BLaER1 (cell line): ENCODE data around the gene TUB.

Experiments
- H3K27ac ChIP-seq: shearing (Covaris generic); formaldehyde crosslinking; 2 replicates; pipeline ENCODE4 v1.8.1; 2022
- H3K27me3 ChIP-seq: shearing (Covaris generic); formaldehyde crosslinking; 2 replicates; pipeline ENCODE4 v1.8.1; 2022
- H3K36me3 ChIP-seq: shearing (Covaris generic); formaldehyde crosslinking; 2 replicates; pipeline ENCODE4 v1.8.1; 2022
- H3K4me1 ChIP-seq: shearing (Covaris generic); formaldehyde crosslinking; 2 replicates; pipeline ENCODE4 v1.8.1; 2022
- H3K4me2 ChIP-seq: shearing (Covaris generic); formaldehyde crosslinking; 2 replicates; pipeline ENCODE4 v1.8.1; 2022
- H3K4me3 ChIP-seq: shearing (Covaris generic); formaldehyde crosslinking; 2 replicates; pipeline ENCODE4 v1.8.1; 2022
- H3K9ac ChIP-seq: shearing (Covaris generic); formaldehyde crosslinking; 2 replicates; pipeline ENCODE4 v1.8.1; 2022
- H3K9me3 ChIP-seq: shearing (Covaris generic); formaldehyde crosslinking; 2 replicates; pipeline ENCODE4 v1.8.1; 2022
- H4K20me1 ChIP-seq: shearing (Covaris generic); formaldehyde crosslinking; 2 replicates; pipeline ENCODE4 v1.8.1; 2022
- Cebpa-rat ChIP-seq: shearing (Covaris generic); IDR thresholded peaks from 2 replicates; pipeline ENCODE4 v1.8.1; 2022

TUB gene

GRCh38 chr11:8103909-8104308 lies 22.9 kb downstream of the TUB start:
- Histone ChIP-seq H3K9me3 (no peaks in the 10 kb centered on the region), H4K20me1 (no peaks in the 10 kb centered on the region), H3K36me3 (peaks cover 44% of the 10 kb centered on the region), H3K4me2 (no peak overlapping the region), H3K4me3 (no peak overlapping the region), H3K4me1 (no peaks in the 10 kb centered on the region), H3K27ac (no peak overlapping the region), H3K9ac (no peak overlapping the region), H3K27me3 (no peaks in the 10 kb centered on the region)
- no peak for TF ChIP-seq Cebpa-rat

- H3K9ac ChIP-seq, result no peak overlapping the region
- peaks cover 34% of the 10 kb centered on the region for H3K36me3 ChIP-seq
- no peaks in the 10 kb centered on the region for H4K20me1 ChIP-seq
- H3K4me3 ChIP-seq, result no peak overlapping the region
- H3K9me3 ChIP-seq, result no peaks in the 10 kb centered on the region
- no peak for TF ChIP-seq Cebpa-rat
- no peak overlapping the region for H3K27ac ChIP-seq
- H3K4me1 ChIP-seq, result no peaks in the 10 kb centered on the region
- H3K4me2 ChIP-seq, result no peak overlapping the region
- no peaks in the 10 kb centered on the region for H3K27me3 ChIP-seq
Measured at GRCh38 chr11:8105133-8105532, 24.1 kb downstream of the TUB start.

GRCh38 chr11:8105666-8106065 lies 24.7 kb downstream of the TUB start:
- Histone ChIP-seq H4K20me1 (no peaks in the 10 kb centered on the region), H3K27ac (no peak overlapping the region), H3K9ac (no peak overlapping the region), H3K9me3 (no peaks in the 10 kb centered on the region), H3K4me1 (no peaks in the 10 kb centered on the region), H3K27me3 (no peaks in the 10 kb centered on the region), H3K4me3 (no peak overlapping the region), H3K4me2 (no peak overlapping the region), H3K36me3 (peaks cover 29% of the 10 kb centered on the region)
- TF ChIP-seq Cebpa-rat, result no peak

DNA sequence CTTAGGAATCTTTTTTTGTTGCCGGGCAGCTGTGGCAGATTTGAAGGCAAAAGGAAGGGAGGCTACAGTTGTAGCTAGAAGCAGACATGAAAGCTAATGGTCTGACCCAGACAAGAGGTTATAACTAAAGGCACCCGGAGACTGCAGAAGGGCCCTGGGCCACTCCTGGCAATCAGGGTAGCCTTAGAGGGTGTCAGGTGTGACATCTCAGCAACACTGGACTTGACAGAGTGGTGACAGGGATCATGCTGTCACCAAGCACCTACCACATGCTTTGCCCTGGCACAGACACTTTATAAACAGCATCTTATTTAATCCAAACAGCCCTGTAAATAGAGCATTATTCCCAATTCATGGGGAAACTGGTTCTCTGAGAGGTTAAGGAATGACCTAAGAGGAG lies 25.7 kb downstream of the TUB start:
- TF ChIP-seq Cebpa-rat, result no peak
- no peak overlapping the region for H3K27ac ChIP-seq
- peaks cover 19% of the 10 kb centered on the region; the same call in 1 of the 2 replicates for H3K36me3 ChIP-seq
- H3K9ac ChIP-seq, result no peak overlapping the region
- no peaks in the 10 kb centered on the region for H3K27me3 ChIP-seq
- no peaks in the 10 kb centered on the region for H3K4me1 ChIP-seq
- no peak overlapping the region for H3K4me3 ChIP-seq
- H3K9me3 ChIP-seq, result no peaks in the 10 kb centered on the region
- H3K4me2 ChIP-seq, result no peak overlapping the region
- H4K20me1 ChIP-seq, result no peaks in the 10 kb centered on the region

- Histone ChIP-seq H3K27me3 (no peaks in the 10 kb centered on the region), H4K20me1 (no peaks in the 10 kb centered on the region), H3K9ac (no peak overlapping the region)
Measured at GRCh38 chr11:8107642-8108041, 26.6 kb downstream of the TUB start.

GRCh38 chr11:8108421-8108820 lies 27.4 kb downstream of the TUB start:
- H3K9me3 ChIP-seq, result peaks cover 1% of the 10 kb centered on the region
- H3K4me3 ChIP-seq, result no peak overlapping the region
- H3K27ac ChIP-seq, result no peak overlapping the region
- no peaks in the 10 kb centered on the region for H3K27me3 ChIP-seq
- no peaks in the 10 kb centered on the region for H3K4me1 ChIP-seq
- peaks cover 7% of the 10 kb centered on the region; the same call in 1 of the 2 replicates for H3K36me3 ChIP-seq
- H3K9ac ChIP-seq, result no peak overlapping the region
- no peaks in the 10 kb centered on the region for H4K20me1 ChIP-seq
- no peak overlapping the region for H3K4me2 ChIP-seq
- TF ChIP-seq Cebpa-rat, result no peak

More at GRCh38 chr11:8107642-8108041, 26.6 kb downstream of the TUB start:
- Histone ChIP-seq H3K4me1 (no peaks in the 10 kb centered on the region), H3K27ac (no peak overlapping the region), H3K4me2 (no peak overlapping the region), H3K9me3 (no peaks in the 10 kb centered on the region), H3K36me3 (peaks cover 11% of the 10 kb centered on the region; the same call in 1 of the 2 replicates), H3K4me3 (no peak overlapping the region)
- no peak for TF ChIP-seq Cebpa-rat

DNA sequence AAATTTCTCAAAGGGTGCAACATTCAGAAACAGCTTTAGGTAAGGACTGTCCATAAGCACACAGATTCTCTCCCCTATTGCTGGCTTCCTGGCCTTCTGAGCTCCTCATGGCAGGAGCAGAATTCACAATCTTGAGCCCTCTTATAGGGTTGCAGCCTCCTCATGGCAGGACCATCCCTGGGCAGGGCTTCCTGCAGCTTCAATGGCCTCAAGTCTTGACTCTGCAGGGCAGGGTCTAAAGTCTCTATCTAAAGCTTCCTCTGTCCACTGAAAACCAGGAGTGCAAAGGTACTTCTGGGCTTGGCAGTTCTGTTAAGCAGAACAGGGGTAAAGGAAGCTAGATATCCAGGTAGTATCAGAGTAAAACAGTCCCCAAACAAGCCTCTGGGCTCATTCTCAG lies 28.7 kb downstream of the TUB start:
- no peak for TF ChIP-seq Cebpa-rat
- H3K36me3 ChIP-seq, result peaks cover 3% of the 10 kb centered on the region; the same call in 1 of the 2 replicates
- peaks cover 14% of the 10 kb centered on the region for H3K9me3 ChIP-seq
- no peak overlapping the region for H3K4me2 ChIP-seq
- no peaks in the 10 kb centered on the region for H3K27me3 ChIP-seq
- no peak overlapping the region for H3K4me3 ChIP-seq
- H3K4me1 ChIP-seq, result no peaks in the 10 kb centered on the region
- no peak overlapping the region for H3K27ac ChIP-seq
- H3K9ac ChIP-seq, result no peak overlapping the region
- no peaks in the 10 kb centered on the region for H4K20me1 ChIP-seq

DNA sequence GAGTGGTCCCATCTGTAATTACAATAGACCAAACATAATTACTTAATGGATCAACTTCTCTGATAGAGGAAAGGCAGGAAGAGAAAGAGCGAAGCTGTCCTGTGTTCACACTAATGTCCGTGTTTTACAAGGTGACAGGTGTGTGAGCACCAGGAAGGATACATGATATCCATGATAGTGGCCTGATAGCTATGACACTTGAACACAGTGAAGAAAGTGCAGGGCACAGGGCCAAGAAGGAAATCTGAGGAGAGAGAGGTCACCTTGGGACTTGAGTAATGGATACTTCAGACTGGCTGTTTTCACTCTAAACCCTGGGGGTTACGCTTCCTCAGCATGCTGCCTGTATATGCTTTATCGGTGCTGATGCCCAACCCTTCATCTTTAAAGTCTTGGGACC lies 29.4 kb downstream of the TUB start:
- Histone ChIP-seq H3K4me3 (no peak overlapping the region), H3K9ac (no peak overlapping the region), H3K4me2 (no peak overlapping the region), H3K36me3 (peaks cover 3% of the 10 kb centered on the region; the same call in 1 of the 2 replicates), H3K27me3 (no peaks in the 10 kb centered on the region), H3K27ac (no peak overlapping the region), H4K20me1 (no peaks in the 10 kb centered on the region), H3K4me1 (no peaks in the 10 kb centered on the region), H3K9me3 (peaks cover 21% of the 10 kb centered on the region)
- no peak for TF ChIP-seq Cebpa-rat

DNA sequence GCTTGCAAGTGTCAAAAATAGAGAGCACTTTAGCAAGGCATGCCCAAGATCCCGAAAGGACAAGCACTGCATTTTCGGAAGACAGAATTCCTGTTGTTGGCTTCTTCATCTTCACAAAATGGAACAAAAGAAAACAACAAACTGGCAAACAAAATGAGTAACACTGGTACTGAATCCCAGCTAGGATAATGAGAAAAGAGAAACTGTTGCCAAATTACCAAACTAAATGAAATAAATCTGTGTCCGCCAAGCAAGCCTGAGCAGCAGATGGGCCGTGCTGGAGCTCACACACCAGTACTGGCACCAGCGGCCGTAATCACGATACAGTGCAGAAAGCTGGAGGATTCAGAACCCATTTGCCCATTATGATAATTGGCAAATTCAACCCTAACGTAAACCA lies 30.6 kb downstream of the TUB start:
- Histone ChIP-seq H3K9ac (no peak overlapping the region), H4K20me1 (no peaks in the 10 kb centered on the region), H3K4me2 (no peak overlapping the region), H3K27ac (no peak overlapping the region), H3K4me3 (no peak overlapping the region), H3K36me3 (0 out of 2 replicates have a peak, but pooled peaks cover 3% of the 10 kb centered on the region), H3K4me1 (no peaks in the 10 kb centered on the region), H3K27me3 (no peaks in the 10 kb centered on the region), H3K9me3 (peaks cover 22% of the 10 kb centered on the region)
- no peak for TF ChIP-seq Cebpa-rat

DNA sequence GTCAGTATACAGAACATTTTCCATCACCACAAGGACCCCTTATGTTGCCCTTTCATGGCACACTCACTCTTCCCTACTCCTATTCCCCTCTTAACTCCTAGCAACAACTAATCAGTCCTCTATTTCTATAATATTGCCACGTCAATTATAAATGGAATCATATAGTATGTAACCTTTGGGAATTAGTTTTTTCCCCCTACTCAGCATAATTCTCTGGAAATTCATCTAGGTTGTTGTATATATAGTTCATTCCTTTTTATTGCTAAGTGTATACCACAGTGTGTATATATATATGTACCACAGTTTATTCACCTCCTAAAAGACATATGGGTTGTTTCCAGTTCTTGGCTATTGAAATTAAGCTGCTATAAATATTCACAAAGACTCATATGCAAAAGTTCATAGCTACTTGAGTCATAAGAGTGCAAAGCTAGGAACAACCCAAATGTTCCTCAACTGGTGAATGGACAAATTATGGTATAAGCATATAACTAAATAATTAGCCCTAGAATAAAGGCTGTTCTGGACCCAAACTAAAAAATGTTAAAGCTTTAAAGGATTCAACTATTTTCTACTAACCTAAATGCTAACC lies 41.3 kb downstream of the TUB start:
- TF ChIP-seq Cebpa-rat, result no peak
- no peak overlapping the region for H3K4me2 ChIP-seq

More for the DNA sequence above, 41.3 kb downstream of the TUB start:
- H3K36me3 ChIP-seq, result no peaks in the 10 kb centered on the region
- H3K4me1 ChIP-seq, result no peaks in the 10 kb centered on the region
- no peak overlapping the region for H3K4me3 ChIP-seq
- H3K9ac ChIP-seq, result no peak overlapping the region
- H4K20me1 ChIP-seq, result no peaks in the 10 kb centered on the region
- H3K27ac ChIP-seq, result no peak overlapping the region
- peaks cover 5% of the 10 kb centered on the region; the same call in 1 of the 2 replicates for H3K9me3 ChIP-seq
- H3K27me3 ChIP-seq, result no peaks in the 10 kb centered on the region
